HepG2 (cell line): ENCODE data around the gene ZNF514. TPM values are rescaled to one million over a fixed set of nuclear protein-coding genes. Genes with fewer than 3 reads are reported as not detected.

ENCODE experiments used
- AGO1 ChIP-seq: fragments of 200-400 bp; formaldehyde crosslinking; IDR thresholded peaks from 2 replicates; pipeline ENCODE4 v1.6.1; 2017; ENCODE audit warnings: mild to moderate bottlenecking, low read depth, low read length, moderate library complexity; ENCODE audit not compliant: poor library complexity, severe bottlenecking
- HCFC1 ChIP-seq: fragments of 150-350 bp; IDR thresholded peaks from 2 replicates; pipeline ENCODE4 v1.6.1; 2014; ENCODE audit warnings: low read depth, low read length
- ISX ChIP-seq: sonication (generic); formaldehyde crosslinking; conservative IDR thresholded peaks from 2 replicates; pipeline ENCODE4 v1.5.0; 2020; ENCODE audit warnings: missing genetic modification reagents
- KDM1A ChIP-seq: IDR thresholded peaks from 2 replicates; pipeline ENCODE4 v1.6.1; 2016; ENCODE audit warnings: missing compliant biosample characterization
- KDM3A ChIP-seq: IDR thresholded peaks from 2 replicates; pipeline ENCODE4 v1.6.1; 2018; ENCODE audit warnings: low read depth, missing compliant biosample characterization
- MBD4 ChIP-seq: IDR thresholded peaks from 2 replicates; pipeline ENCODE4 v1.6.1; 2012; ENCODE audit warnings: low read length, inconsistent platforms, borderline replicate concordance
- SAP130 ChIP-seq: IDR thresholded peaks from 2 replicates; pipeline ENCODE4 v1.6.1; 2016; ENCODE audit warnings: low read depth
- TP53 ChIP-seq: sonication (generic); formaldehyde crosslinking; conservative IDR thresholded peaks from 2 replicates; pipeline ENCODE4 v1.4.0; 2020; ENCODE audit warnings: missing genetic modification reagents
- ZBTB7A ChIP-seq: sonication (generic); formaldehyde crosslinking; IDR thresholded peaks from 2 replicates; pipeline ENCODE4 v1.8.0; 2022; ENCODE audit warnings: mild to moderate bottlenecking, missing genetic modification reagents
- ZNF337 ChIP-seq: sonication (generic); formaldehyde crosslinking; IDR thresholded peaks from 2 replicates; pipeline ENCODE4 v1.5.1; 2020; ENCODE audit warnings: missing genetic modification reagents, low read depth, mild to moderate bottlenecking, borderline replicate concordance
- ZNF383 ChIP-seq: sonication (generic); formaldehyde crosslinking; IDR thresholded peaks from 2 replicates; pipeline ENCODE4 v1.4.0; 2020; ENCODE audit warnings: missing genetic modification reagents, mild to moderate bottlenecking, borderline replicate concordance
- ZNF468 ChIP-seq: sonication (generic); formaldehyde crosslinking; IDR thresholded peaks from 2 replicates; pipeline ENCODE4 v1.8.0; 2022; ENCODE audit warnings: mild to moderate bottlenecking, moderate library complexity, missing genetic modification reagents
- ZNF557 ChIP-seq: sonication (generic); formaldehyde crosslinking; IDR thresholded peaks from 2 replicates; pipeline ENCODE4 v1.4.0; 2020; ENCODE audit warnings: missing genetic modification reagents
- ZNF570 ChIP-seq: sonication (generic); formaldehyde crosslinking; IDR thresholded peaks from 2 replicates; pipeline ENCODE4 v1.4.0; 2020; ENCODE audit warnings: mild to moderate bottlenecking, missing genetic modification reagents, borderline replicate concordance
- ZNF572 ChIP-seq: sonication (generic); formaldehyde crosslinking; IDR thresholded peaks from 2 replicates; pipeline ENCODE4 v1.5.1; 2020; ENCODE audit warnings: mild to moderate bottlenecking, missing genetic modification reagents
- ZNF670 ChIP-seq: sonication (generic); formaldehyde crosslinking; IDR thresholded peaks from 2 replicates; pipeline ENCODE4 v1.8.0; 2022; ENCODE audit warnings: mild to moderate bottlenecking, missing genetic modification reagents, borderline replicate concordance
- ZNF766 ChIP-seq: sonication (generic); formaldehyde crosslinking; IDR thresholded peaks from 2 replicates; pipeline ENCODE4 v1.5.0; 2020; ENCODE audit warnings: missing genetic modification reagents, borderline replicate concordance
- polyA plus RNA-seq, 8 experiments: library from polyadenylated mRNA; depleted of rRNA in 3 of 8; stranded (reverse) in 7 of 8; unstranded in 1 of 8; fragments of >200 nt; fragmentation: Illumina TruSeq in 4 of 8; extraction: Trizol in 4 of 8; gene quantifications; 2 replicates each; pipeline versions ENCODE4 v1.2.1 to v1.2.3, GENCODE V29; 2011 to 2016; ENCODE audit warnings: low read depth in 4 of 8, missing spikeins in 1 of 8, mixed read lengths in 1 of 8; ENCODE audit not compliant: insufficient read depth in 1 of 8
- total RNA-seq, 5 experiments: library from RNA; depleted of rRNA; stranded (reverse); fragments of >200 nt; fragmentation: Illumina TruSeq; extraction: Trizol; gene quantifications; 2 replicates each; pipeline ENCODE4 v1.2.3, GENCODE V29; 2016; ENCODE audit warnings: low read depth in 1 of 5
- TF ChIP-seq, protein P1 (sequence below): sonication (generic); formaldehyde crosslinking; IDR thresholded peaks from 2 replicates; pipeline ENCODE4 v1.5.1; 2020; ENCODE audit warnings: missing genetic modification reagents, mild to moderate bottlenecking, borderline replicate concordance
- TF ChIP-seq, protein P2 (sequence below): fragments of 450-650 bp; IDR thresholded peaks from 2 replicates; pipeline ENCODE4 v1.6.1; 2016
- TF ChIP-seq, protein P3 (sequence below): sonication (generic); formaldehyde crosslinking; IDR thresholded peaks from 2 replicates; pipeline ENCODE4 v1.4.0; 2020; ENCODE audit warnings: mild to moderate bottlenecking, missing genetic modification reagents
- TF ChIP-seq, protein P4 (sequence below): sonication (generic); formaldehyde crosslinking; IDR thresholded peaks from 2 replicates; pipeline ENCODE4 v1.9.0; 2021; ENCODE audit warnings: missing genetic modification reagents, mild to moderate bottlenecking, borderline replicate concordance

ZNF514 gene
- total and polyA plus RNA-seq, 2 of the 13 experiments (the other 11 are each of a cell fraction or from before 2014, with no cell fraction given) = 15.2 to 18.7 TPM

DNA sequence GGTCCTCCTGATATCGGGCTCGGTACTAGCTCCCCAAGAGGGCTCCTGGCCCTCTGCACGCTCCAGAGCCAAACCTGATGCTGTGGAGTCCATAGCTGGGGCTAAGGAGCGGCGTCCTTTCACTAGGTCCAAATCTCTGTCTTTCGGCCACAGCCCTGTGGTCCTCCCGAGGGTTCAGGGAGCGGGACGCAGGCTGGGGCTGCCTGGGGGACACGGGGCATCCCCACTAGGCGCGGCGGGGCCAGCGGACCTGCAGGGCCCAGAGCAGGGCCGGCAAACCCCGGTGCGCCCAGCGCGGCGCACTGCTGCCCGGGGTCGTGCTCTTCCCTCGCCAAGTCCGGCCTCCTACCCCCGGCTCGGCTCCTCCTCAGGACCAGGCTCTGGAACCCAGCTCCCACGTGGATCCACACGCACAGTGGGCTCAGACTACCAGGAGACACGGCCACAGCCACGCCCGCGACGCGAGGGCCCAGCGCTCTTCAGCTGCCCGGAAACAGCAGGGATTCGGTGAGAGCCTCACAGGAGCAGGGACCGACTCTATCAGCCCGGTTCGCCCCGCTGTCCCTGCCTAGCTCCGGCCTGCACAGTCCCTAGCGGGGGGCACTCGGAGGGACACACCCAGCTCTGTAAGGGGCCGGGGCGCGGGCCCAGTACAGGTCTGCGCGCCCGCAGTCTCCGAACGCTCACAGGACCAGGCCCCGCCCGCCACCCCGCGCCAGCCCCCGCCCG lies 593 bp downstream of the ZNF514 start (continued):
- TF ChIP-seq ZNF670 (no peak), ZNF572 (0 out of 2 replicates have a peak, but pooled peaks have one; percentile 52), MBD4 (no peak), AGO1 (peak; percentile 14), ZNF468 (CRISPR knock-in tag) (no peak), ZNF337 (CRISPR knock-in tag) (no peak), KDM3A (no peak), SAP130 (peak; percentile 10; the same call in 1 of the 2 replicates), HCFC1 (no peak), ZNF766 (CRISPR knock-in tag) (no peak), ZNF570 (CRISPR knock-in tag) (no peak), KDM1A (no peak), ZNF383 (CRISPR knock-in tag) (no peak; the same call in 1 of the 2 replicates), ZNF557 (no peak), TP53 (no peak), ISX (no peak), ZBTB7A (CRISPR knock-in tag) (0 out of 2 replicates have a peak, but pooled peaks have one; percentile 50)
- TF ChIP-seq, protein P1, sequence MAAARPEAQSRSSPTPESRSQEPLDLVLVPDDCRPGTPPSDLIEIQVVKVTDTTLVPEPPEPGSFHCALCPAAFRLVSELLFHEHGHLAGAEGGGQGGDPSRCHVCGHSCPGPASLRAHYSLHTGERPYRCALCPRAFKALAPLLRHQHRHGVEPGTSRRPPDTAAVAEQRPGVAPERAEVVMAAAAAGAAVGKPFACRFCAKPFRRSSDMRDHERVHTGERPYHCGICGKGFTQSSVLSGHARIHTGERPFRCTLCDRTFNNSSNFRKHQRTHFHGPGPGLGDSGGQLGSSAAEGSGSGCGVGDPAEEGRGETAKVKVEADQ (CRISPR knock-in tag) = no peak
- TF ChIP-seq, protein P2, sequence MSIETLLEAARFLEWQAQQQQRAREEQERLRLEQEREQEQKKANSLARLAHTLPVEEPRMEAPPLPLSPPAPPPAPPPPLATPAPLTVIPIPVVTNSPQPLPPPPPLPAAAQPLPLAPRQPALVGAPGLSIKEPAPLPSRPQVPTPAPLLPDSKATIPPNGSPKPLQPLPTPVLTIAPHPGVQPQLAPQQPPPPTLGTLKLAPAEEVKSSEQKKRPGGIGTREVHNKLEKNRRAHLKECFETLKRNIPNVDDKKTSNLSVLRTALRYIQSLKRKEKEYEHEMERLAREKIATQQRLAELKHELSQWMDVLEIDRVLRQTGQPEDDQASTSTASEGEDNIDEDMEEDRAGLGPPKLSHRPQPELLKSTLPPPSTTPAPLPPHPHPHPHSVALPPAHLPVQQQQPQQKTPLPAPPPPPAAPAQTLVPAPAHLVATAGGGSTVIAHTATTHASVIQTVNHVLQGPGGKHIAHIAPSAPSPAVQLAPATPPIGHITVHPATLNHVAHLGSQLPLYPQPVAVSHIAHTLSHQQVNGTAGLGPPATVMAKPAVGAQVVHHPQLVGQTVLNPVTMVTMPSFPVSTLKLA = no peak
- TF ChIP-seq, protein P3, sequence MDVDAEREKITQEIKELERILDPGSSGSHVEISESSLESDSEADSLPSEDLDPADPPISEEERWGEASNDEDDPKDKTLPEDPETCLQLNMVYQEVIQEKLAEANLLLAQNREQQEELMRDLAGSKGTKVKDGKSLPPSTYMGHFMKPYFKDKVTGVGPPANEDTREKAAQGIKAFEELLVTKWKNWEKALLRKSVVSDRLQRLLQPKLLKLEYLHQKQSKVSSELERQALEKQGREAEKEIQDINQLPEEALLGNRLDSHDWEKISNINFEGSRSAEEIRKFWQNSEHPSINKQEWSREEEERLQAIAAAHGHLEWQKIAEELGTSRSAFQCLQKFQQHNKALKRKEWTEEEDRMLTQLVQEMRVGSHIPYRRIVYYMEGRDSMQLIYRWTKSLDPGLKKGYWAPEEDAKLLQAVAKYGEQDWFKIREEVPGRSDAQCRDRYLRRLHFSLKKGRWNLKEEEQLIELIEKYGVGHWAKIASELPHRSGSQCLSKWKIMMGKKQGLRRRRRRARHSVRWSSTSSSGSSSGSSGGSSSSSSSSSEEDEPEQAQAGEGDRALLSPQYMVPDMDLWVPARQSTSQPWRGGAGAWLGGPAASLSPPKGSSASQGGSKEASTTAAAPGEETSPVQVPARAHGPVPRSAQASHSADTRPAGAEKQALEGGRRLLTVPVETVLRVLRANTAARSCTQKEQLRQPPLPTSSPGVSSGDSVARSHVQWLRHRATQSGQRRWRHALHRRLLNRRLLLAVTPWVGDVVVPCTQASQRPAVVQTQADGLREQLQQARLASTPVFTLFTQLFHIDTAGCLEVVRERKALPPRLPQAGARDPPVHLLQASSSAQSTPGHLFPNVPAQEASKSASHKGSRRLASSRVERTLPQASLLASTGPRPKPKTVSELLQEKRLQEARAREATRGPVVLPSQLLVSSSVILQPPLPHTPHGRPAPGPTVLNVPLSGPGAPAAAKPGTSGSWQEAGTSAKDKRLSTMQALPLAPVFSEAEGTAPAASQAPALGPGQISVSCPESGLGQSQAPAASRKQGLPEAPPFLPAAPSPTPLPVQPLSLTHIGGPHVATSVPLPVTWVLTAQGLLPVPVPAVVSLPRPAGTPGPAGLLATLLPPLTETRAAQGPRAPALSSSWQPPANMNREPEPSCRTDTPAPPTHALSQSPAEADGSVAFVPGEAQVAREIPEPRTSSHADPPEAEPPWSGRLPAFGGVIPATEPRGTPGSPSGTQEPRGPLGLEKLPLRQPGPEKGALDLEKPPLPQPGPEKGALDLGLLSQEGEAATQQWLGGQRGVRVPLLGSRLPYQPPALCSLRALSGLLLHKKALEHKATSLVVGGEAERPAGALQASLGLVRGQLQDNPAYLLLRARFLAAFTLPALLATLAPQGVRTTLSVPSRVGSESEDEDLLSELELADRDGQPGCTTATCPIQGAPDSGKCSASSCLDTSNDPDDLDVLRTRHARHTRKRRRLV = no peak
- TF ChIP-seq, protein P4, sequence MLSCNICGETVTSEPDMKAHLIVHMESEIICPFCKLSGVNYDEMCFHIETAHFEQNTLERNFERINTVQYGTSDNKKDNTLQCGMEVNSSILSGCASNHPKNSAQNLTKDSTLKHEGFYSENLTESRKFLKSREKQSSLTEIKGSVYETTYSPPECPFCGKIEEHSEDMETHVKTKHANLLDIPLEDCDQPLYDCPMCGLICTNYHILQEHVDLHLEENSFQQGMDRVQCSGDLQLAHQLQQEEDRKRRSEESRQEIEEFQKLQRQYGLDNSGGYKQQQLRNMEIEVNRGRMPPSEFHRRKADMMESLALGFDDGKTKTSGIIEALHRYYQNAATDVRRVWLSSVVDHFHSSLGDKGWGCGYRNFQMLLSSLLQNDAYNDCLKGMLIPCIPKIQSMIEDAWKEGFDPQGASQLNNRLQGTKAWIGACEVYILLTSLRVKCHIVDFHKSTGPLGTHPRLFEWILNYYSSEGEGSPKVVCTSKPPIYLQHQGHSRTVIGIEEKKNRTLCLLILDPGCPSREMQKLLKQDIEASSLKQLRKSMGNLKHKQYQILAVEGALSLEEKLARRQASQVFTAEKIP = no peak
